ENCODE data around the gene CASP2. TPM values are rescaled to one million over a fixed set of nuclear protein-coding genes. Genes with fewer than 3 reads are reported as not detected.

The CASP2 gene
- 10 to 100 TPM in 1 of 2 donors, 1 to 10 TPM in 1; 4.5 to 11.3 TPM for total RNA-seq
- polyA plus RNA-seq, result 1 to 10 TPM; 3.4 to 3.7 TPM

GRCh38 chr7:143287935-143288826 lies at the start of gene CASP2:
TSS of gene CASP2 (plus strand) at chr7:143288351. CDS start at chr7:143288456, 105 bp downstream.
- peak within 1 kb of the TSS; percentile 86 to 91 (median 90) for H3K4me3 ChIP-seq (ENCODE audit: low read depth in 1 of 3, low read length in 3 of 3)
- H3K4me1 ChIP-seq (ENCODE audit: control insufficient read depth in 4 of 4, insufficient read depth in 4 of 4, low read length in 3 of 4), result peaks cover 6 to 46% (median 26%) of the 10 kb centered on the region in 4 donors
- TF ChIP-seq FOXA2 (IDR thresholded peaks at IDR 0.05) (no peak), RXRA (IDR thresholded peaks at IDR 0.05) (peak in 1 of 2 donors; percentile 57), ATF3 (IDR thresholded peaks at IDR 0.05) (no peak), CTCF (IDR thresholded peaks at IDR 0.05; ENCODE audit: low read depth, low read length, missing input control) (peak; percentile 22), SP1 (IDR thresholded peaks at IDR 0.05) (peak; percentile 82), REST (IDR thresholded peaks at IDR 0.05) (no peak), FOXA1 (IDR thresholded peaks at IDR 0.05) (peak; percentile 10), TAF1 (conservative IDR thresholded peaks at IDR 0.05) (no peak), EGR1 (IDR thresholded peaks at IDR 0.05; ENCODE audit: low read depth in 2 of 2) (peak in 1 of 2 donors; percentile 70), MAX (IDR thresholded peaks at IDR 0.05) (peak; percentile 84), ZBTB33 (IDR thresholded peaks at IDR 0.05) (peak; percentile 76), NR2F2 (IDR thresholded peaks at IDR 0.05) (no peak), RAD21 (IDR thresholded peaks at IDR 0.05) (peak in 1 of 2 donors; percentile 16), GABPA (IDR thresholded peaks at IDR 0.05 in 1 of 2, conservative IDR thresholded peaks at IDR 0.05 in 1 of 2) (peak in 1 of 2 donors; percentile 42), HNF4A (conservative IDR thresholded peaks at IDR 0.05) (peak in 1 of 2 donors; percentile 36), YY1 (IDR thresholded peaks at IDR 0.05) (peak; percentile 88)
- no peaks in the 10 kb centered on the region for H3K27me3 ChIP-seq (ENCODE audit: control insufficient read depth in 4 of 4, insufficient read depth in 4 of 4, low read length in 3 of 4)
- H3K9ac ChIP-seq (ENCODE audit: low read depth in 1 of 2, low read length in 2 of 2), result peak within 1 kb of the TSS; percentile 79 to 90
- H3K27ac ChIP-seq (ENCODE audit: low read depth in 1 of 2, low read length in 2 of 2), result peak within 1 kb of the TSS; percentile 80 to 85
- DNase-seq (ENCODE audit: low spot score), result peak; percentile 97
- H3K9me3 ChIP-seq (ENCODE audit: control insufficient read depth in 4 of 4, low read length in 3 of 4), result no peaks in the 10 kb centered on the region
- H3K36me3 ChIP-seq (ENCODE audit: control insufficient read depth in 4 of 4, insufficient read depth in 3 of 4, low read depth in 1 of 4, low read length in 3 of 4), result peaks cover 3 to 12% (median 6%) of the 10 kb centered on the region in 4 donors
- 3% methylated on average over 84 of the region's 84 CpGs for WGBS

Measured in liver (tissue), 9 donors.